Measurements from ENCODE around the gene MGAT1.

The MGAT1 gene

GRCh38 chr5:180825768-180826525 is 23.3 kb upstream of the MGAT1 start:
- FAIRE-seq: no peak
- no peak for TF ChIP-seq POLR2AphosphoS5 (IDR thresholded peaks at IDR 0.05; ENCODE audit: low read depth, low read length)
- no peak for TF ChIP-seq SPI1 (IDR thresholded peaks at IDR 0.05; ENCODE audit: low read depth, low read length)
- no peak for TF ChIP-seq PAX5 (IDR thresholded peaks at IDR 0.05; ENCODE audit: insufficient read depth, low read length, severe bottlenecking)
- no peak for TF ChIP-seq TAF1 (IDR thresholded peaks at IDR 0.05; ENCODE audit: low read depth, low read length)
- no peak for TF ChIP-seq POLR2A (IDR thresholded peaks at IDR 0.05; ENCODE audit: low read depth, low read length)
- no peak for TF ChIP-seq POU2F2 (IDR thresholded peaks at IDR 0.05; ENCODE audit: low read depth, low read length)

GRCh38 chr5:180824630-180825476 is 22.2 kb upstream of the MGAT1 start:
- FAIRE-seq (no peak), DNase-seq (ENCODE audit: insufficient read length, low spot score) (no peak)
- TF ChIP-seq PAX5 (IDR thresholded peaks at IDR 0.05; ENCODE audit: insufficient read depth, low read length, severe bottlenecking) (no peak), POU2F2 (IDR thresholded peaks at IDR 0.05; ENCODE audit: low read depth, low read length) (no peak), POLR2AphosphoS5 (IDR thresholded peaks at IDR 0.05; ENCODE audit: low read depth, low read length) (no peak), SPI1 (IDR thresholded peaks at IDR 0.05; ENCODE audit: low read depth, low read length) (no peak), POLR2A (IDR thresholded peaks at IDR 0.05; ENCODE audit: low read depth, low read length) (no peak), TAF1 (IDR thresholded peaks at IDR 0.05; ENCODE audit: low read depth, low read length) (no peak)

More at GRCh38 chr5:180825768-180826525, 23.3 kb upstream of the MGAT1 start:
- no peak for DNase-seq (ENCODE audit: insufficient read length, low spot score)

GRCh38 chr5:180823940-180824629 is 21.5 kb upstream of the MGAT1 start:
- DNase-seq (ENCODE audit: insufficient read length, low spot score) (no peak), FAIRE-seq (no peak)
- TF ChIP-seq TAF1 (IDR thresholded peaks at IDR 0.05; ENCODE audit: low read depth, low read length): no peak
- no peak for TF ChIP-seq POLR2A (IDR thresholded peaks at IDR 0.05; ENCODE audit: low read depth, low read length)
- TF ChIP-seq PAX5 (IDR thresholded peaks at IDR 0.05; ENCODE audit: insufficient read depth, low read length, severe bottlenecking): no peak
- TF ChIP-seq POLR2AphosphoS5 (IDR thresholded peaks at IDR 0.05; ENCODE audit: low read depth, low read length): no peak
- TF ChIP-seq POU2F2 (IDR thresholded peaks at IDR 0.05; ENCODE audit: low read depth, low read length): no peak
- TF ChIP-seq SPI1 (IDR thresholded peaks at IDR 0.05; ENCODE audit: low read depth, low read length): no peak

GRCh38 chr5:180823346-180823745 is 20.7 kb upstream of the MGAT1 start:
- FAIRE-seq (no peak), DNase-seq (ENCODE audit: insufficient read length, low spot score) (no peak)
- TF ChIP-seq TAF1 (IDR thresholded peaks at IDR 0.05; ENCODE audit: low read depth, low read length) (no peak), PAX5 (IDR thresholded peaks at IDR 0.05; ENCODE audit: insufficient read depth, low read length, severe bottlenecking) (no peak), POLR2AphosphoS5 (IDR thresholded peaks at IDR 0.05; ENCODE audit: low read depth, low read length) (no peak), POLR2A (IDR thresholded peaks at IDR 0.05; ENCODE audit: low read depth, low read length) (no peak), POU2F2 (IDR thresholded peaks at IDR 0.05; ENCODE audit: low read depth, low read length) (no peak), SPI1 (IDR thresholded peaks at IDR 0.05; ENCODE audit: low read depth, low read length) (no peak)

- TF ChIP-seq POU2F2 (IDR thresholded peaks at IDR 0.05; ENCODE audit: low read depth, low read length) (no peak), SPI1 (IDR thresholded peaks at IDR 0.05; ENCODE audit: low read depth, low read length) (no peak), POLR2AphosphoS5 (IDR thresholded peaks at IDR 0.05; ENCODE audit: low read depth, low read length) (no peak), POLR2A (IDR thresholded peaks at IDR 0.05; ENCODE audit: low read depth, low read length) (no peak), TAF1 (IDR thresholded peaks at IDR 0.05; ENCODE audit: low read depth, low read length) (no peak), PAX5 (IDR thresholded peaks at IDR 0.05; ENCODE audit: insufficient read depth, low read length, severe bottlenecking) (no peak)
- FAIRE-seq (peak; percentile 9), DNase-seq (ENCODE audit: insufficient read length, low spot score) (no peak)
Observed at GRCh38 chr5:180821538-180821937, 18.9 kb upstream of the MGAT1 start.

GRCh38 chr5:180820788-180821321 is 18.2 kb upstream of the MGAT1 start:
- TF ChIP-seq POU2F2 (IDR thresholded peaks at IDR 0.05; ENCODE audit: low read depth, low read length): no peak
- no peak for TF ChIP-seq TAF1 (IDR thresholded peaks at IDR 0.05; ENCODE audit: low read depth, low read length)
- no peak for TF ChIP-seq POLR2AphosphoS5 (IDR thresholded peaks at IDR 0.05; ENCODE audit: low read depth, low read length)
- TF ChIP-seq POLR2A (IDR thresholded peaks at IDR 0.05; ENCODE audit: low read depth, low read length): no peak
- TF ChIP-seq SPI1 (IDR thresholded peaks at IDR 0.05; ENCODE audit: low read depth, low read length): no peak
- TF ChIP-seq PAX5 (IDR thresholded peaks at IDR 0.05; ENCODE audit: insufficient read depth, low read length, severe bottlenecking): peak; percentile 46
- peak; percentile 91 for FAIRE-seq
- DNase-seq (ENCODE audit: insufficient read length, low spot score): no peak

- FAIRE-seq (no peak), DNase-seq (ENCODE audit: insufficient read length, low spot score) (no peak)
- TF ChIP-seq TAF1 (IDR thresholded peaks at IDR 0.05; ENCODE audit: low read depth, low read length) (no peak), PAX5 (IDR thresholded peaks at IDR 0.05; ENCODE audit: insufficient read depth, low read length, severe bottlenecking) (no peak), POLR2A (IDR thresholded peaks at IDR 0.05; ENCODE audit: low read depth, low read length) (no peak), SPI1 (IDR thresholded peaks at IDR 0.05; ENCODE audit: low read depth, low read length) (no peak)
Observed at GRCh38 chr5:180818677-180819341, 16.2 kb upstream of the MGAT1 start.

- DNase-seq (ENCODE audit: insufficient read length, low spot score) (no peak), FAIRE-seq (peak; percentile 62)
- TF ChIP-seq POLR2A (IDR thresholded peaks at IDR 0.05; ENCODE audit: low read depth, low read length): no peak
- TF ChIP-seq POLR2AphosphoS5 (IDR thresholded peaks at IDR 0.05; ENCODE audit: low read depth, low read length): no peak
Observed at GRCh38 chr5:180817893-180818674, 15.5 kb upstream of the MGAT1 start.
